ENCODE data around the gene SMYD4. TPM values are rescaled to one million over a fixed set of nuclear protein-coding genes. Genes with fewer than 3 reads are reported as not detected.
"Not testable (repeated sequence)": the region's sequence is repeated elsewhere in the genome, so short reads cannot be mapped to it uniquely, and the experiment has no call there.

SMYD4 gene
- total and polyA plus RNA-seq, 12 donors = 5.1 to 20.2 (median 14.6) TPM

DNA sequence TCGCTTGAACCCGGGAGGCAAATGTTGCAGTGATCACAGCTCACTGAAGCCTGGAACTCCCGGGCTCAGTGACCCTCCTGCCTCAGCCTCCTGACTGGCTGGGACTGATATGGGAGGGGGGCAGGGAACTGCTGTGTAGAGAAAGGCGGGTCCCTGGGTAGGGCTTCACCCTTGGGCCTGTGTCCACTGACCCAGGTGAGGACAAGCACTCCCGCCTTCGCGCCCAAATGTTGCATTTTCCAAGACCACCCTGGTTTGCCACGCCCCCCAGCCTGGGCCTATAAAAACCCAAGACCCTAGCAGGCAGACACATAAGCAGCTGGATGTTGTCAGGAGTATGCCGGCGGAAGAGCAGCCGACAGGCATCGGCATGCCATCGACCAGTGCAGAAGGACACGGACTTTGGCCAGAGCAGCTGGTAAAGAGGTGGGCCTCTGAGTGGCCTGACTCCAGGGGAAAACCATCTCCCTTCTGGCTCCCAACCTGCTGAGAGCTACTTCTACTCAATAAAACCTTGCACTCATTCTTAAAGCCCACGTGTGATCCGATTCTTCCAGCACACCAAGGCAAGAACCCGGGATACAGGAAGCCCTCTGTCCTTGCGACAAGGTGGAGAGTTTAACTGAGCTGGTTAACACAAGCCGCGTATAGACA, 19.1 kb downstream of the SMYD4 start:
- no peaks in the 10 kb centered on the region for H3K9me3 ChIP-seq (replicated peaks in 1 of 3)
- WGBS, 4 donors = 90 to 96% (median 94%) methylated on average over 16 to 20 of the region's 20 CpGs
- no peak for DNase-seq

DNA sequence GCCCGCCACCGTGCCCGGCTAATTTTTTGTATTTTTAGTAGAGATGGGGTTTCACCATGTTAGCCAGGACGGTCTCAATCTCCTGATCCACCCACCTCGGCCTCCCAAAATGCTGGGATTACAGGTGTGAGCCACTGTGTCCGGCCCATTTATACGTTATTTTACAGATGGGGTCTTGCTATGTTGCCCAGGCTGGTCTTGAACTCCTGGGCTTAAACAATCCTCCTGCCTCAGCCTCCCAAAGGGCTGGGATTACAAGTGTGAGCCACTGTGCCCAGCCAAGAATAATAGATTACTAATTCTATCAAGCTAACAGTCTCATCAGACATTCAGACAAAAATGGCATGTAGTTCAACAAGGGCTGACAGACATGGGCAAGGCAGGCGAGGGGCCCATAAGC, 19.9 kb downstream of the SMYD4 start:
- intact Hi-C loops (cut with DNase I); H3K27ac ChIP-seq; DNase-seq; H3K4me1 ChIP-seq (replicated peaks in 1 of 2); H3K4me3 ChIP-seq; H3K27me3 ChIP-seq; H3K9me3 ChIP-seq (replicated peaks in 1 of 3): not testable (repeated sequence)
- WGBS, 4 donors = 94 to 100% (median 96%) methylated on average over 8 of the region's 8 CpGs
- peaks cover 0 to 15% of the 10 kb centered on the region in 2 donors for H3K36me3 ChIP-seq (replicated peaks in 1 of 2)

More for the DNA sequence above, 19.1 kb downstream of the SMYD4 start:
- Histone ChIP-seq H3K36me3 (replicated peaks in 1 of 2) (peaks cover 0 to 15% of the 10 kb centered on the region in 2 donors), H3K4me3 (no peak overlapping the region), H3K27me3 (no peaks in the 10 kb centered on the region), H3K27ac (no peak overlapping the region), H3K4me1 (replicated peaks in 1 of 2) (no peaks in the 10 kb centered on the region)
- intact Hi-C loops (cut with DNase I) = no loop called here
- TF ChIP-seq POLR2A (IDR thresholded peaks at IDR 0.05) = no peak
- TF ChIP-seq, protein P1, sequence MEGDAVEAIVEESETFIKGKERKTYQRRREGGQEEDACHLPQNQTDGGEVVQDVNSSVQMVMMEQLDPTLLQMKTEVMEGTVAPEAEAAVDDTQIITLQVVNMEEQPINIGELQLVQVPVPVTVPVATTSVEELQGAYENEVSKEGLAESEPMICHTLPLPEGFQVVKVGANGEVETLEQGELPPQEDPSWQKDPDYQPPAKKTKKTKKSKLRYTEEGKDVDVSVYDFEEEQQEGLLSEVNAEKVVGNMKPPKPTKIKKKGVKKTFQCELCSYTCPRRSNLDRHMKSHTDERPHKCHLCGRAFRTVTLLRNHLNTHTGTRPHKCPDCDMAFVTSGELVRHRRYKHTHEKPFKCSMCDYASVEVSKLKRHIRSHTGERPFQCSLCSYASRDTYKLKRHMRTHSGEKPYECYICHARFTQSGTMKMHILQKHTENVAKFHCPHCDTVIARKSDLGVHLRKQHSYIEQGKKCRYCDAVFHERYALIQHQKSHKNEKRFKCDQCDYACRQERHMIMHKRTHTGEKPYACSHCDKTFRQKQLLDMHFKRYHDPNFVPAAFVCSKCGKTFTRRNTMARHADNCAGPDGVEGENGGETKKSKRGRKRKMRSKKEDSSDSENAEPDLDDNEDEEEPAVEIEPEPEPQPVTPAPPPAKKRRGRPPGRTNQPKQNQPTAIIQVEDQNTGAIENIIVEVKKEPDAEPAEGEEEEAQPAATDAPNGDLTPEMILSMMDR (IDR thresholded peaks at IDR 0.05) = no peak

DNA sequence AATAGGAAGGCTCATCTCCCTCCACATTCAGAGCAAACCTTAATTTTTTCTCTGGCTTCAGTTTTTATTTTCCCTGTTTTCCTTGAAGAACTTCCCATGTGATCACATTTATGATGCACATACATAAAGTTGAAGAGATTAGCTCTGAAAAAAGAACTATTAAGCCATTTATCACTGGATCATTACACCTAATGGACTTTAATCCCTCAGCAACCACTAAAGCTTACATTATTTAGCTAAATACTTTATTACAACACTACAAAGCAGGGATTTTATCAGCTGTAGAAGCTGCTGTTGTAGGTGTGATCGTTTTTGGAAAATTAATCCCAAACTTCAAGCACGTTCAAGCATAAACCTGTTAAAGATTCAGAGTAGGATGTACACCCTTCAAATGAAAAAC, 21.1 kb downstream of the SMYD4 start:
- no peaks in the 10 kb centered on the region for H3K9me3 ChIP-seq (replicated peaks in 1 of 3)
- H3K36me3 ChIP-seq (replicated peaks in 1 of 2) = peaks cover 0 to 25% of the 10 kb centered on the region in 2 donors
- H3K27me3 ChIP-seq = no peaks in the 10 kb centered on the region
- no peak overlapping the region for H3K4me3 ChIP-seq
- no peak overlapping the region for H3K27ac ChIP-seq
- no peak for DNase-seq
- intact Hi-C loops (cut with DNase I) = no loop called here
- TF ChIP-seq, protein P1 (IDR thresholded peaks at IDR 0.05) = no peak
- no peak for TF ChIP-seq POLR2A (IDR thresholded peaks at IDR 0.05)
- no peaks in the 10 kb centered on the region for H3K4me1 ChIP-seq (replicated peaks in 1 of 2)
- WGBS, 4 donors = 73 to 81% (median 78%) methylated on average over 2 of the region's 2 CpGs

DNA sequence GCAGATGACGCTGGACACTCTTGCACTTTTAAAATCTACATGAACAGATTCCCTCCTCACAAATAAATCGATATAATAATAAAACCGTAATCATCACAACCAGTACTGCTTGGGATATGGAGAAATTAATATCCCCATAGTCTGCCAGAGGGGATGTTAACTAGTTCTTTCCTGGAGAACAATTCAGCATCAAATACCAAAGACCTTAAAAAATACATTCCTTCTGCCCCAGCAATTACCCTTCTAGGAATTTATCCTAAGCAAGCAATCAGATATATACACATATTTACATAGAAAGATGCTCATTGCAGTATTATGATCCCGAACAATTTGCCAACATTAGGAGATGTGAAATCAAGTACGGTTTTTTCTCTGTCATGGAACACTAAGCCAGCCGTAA, 21.8 kb downstream of the SMYD4 start:
- H3K4me3 ChIP-seq = no peak overlapping the region
- 88 to 95% (median 93%) methylated on average over 6 of the region's 6 CpGs for WGBS, 4 donors
- H3K9me3 ChIP-seq (replicated peaks in 1 of 3) = no peaks in the 10 kb centered on the region
- H3K36me3 ChIP-seq (replicated peaks in 1 of 2) = peaks cover 0 to 26% of the 10 kb centered on the region in 2 donors
- no peak overlapping the region for H3K27ac ChIP-seq
- intact Hi-C loops (cut with DNase I) = no loop called here
- DNase-seq = no peak
- H3K27me3 ChIP-seq = no peaks in the 10 kb centered on the region
- no peak for TF ChIP-seq POLR2A (IDR thresholded peaks at IDR 0.05)
- TF ChIP-seq, protein P1 (IDR thresholded peaks at IDR 0.05) = no peak
- no peaks in the 10 kb centered on the region for H3K4me1 ChIP-seq (replicated peaks in 1 of 2)

DNA sequence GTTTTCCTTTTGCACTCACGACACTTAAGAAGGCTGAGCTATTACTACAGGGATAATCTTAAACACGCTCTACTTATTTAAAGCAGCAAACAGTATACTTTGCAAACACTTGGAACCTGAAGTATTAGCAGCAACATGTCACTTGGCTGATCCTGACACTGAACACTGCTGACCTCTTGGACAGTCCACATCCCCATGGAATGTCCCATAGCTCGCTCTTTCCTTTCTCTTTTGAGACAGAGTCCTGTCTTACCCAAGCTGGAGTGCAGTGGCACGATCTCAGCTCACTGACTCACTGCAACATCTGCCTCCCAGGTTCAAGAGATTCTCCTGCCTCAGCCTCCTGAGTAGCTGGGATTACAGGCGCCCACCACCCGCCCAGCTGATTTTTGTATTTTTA, 26.4 kb downstream of the SMYD4 start:
- intact Hi-C loops (cut with DNase I) = no loop called here
- Histone ChIP-seq H3K36me3 (replicated peaks in 1 of 2) (peaks cover 0 to 24% of the 10 kb centered on the region in 2 donors), H3K27ac (no peak overlapping the region), H3K4me1 (replicated peaks in 1 of 2) (no peaks in the 10 kb centered on the region), H3K9me3 (replicated peaks in 1 of 3) (no peaks in the 10 kb centered on the region), H3K27me3 (no peaks in the 10 kb centered on the region), H3K4me3 (no peak overlapping the region)
- WGBS, 4 donors = 86 to 97% (median 94%) methylated on average over 6 of the region's 6 CpGs
- DNase-seq = peak in 1 of 7 donors; percentile 21
- TF ChIP-seq, protein P1 (IDR thresholded peaks at IDR 0.05) = no peak
- no peak for TF ChIP-seq POLR2A (IDR thresholded peaks at IDR 0.05)

All from adrenal gland (tissue), 12 donors.